HG02973 (cell line): Measurements from ENCODE around the gene USP44.

Source experiments
- ATAC-seq: cut with Tn5 transposase; IDR thresholded peaks from one replicate; pipeline ENCODE4 v1.9.1; 2021; ENCODE audit warnings: moderate library complexity; ENCODE audit not compliant: unreplicated experiment

Gene USP44

DNA sequence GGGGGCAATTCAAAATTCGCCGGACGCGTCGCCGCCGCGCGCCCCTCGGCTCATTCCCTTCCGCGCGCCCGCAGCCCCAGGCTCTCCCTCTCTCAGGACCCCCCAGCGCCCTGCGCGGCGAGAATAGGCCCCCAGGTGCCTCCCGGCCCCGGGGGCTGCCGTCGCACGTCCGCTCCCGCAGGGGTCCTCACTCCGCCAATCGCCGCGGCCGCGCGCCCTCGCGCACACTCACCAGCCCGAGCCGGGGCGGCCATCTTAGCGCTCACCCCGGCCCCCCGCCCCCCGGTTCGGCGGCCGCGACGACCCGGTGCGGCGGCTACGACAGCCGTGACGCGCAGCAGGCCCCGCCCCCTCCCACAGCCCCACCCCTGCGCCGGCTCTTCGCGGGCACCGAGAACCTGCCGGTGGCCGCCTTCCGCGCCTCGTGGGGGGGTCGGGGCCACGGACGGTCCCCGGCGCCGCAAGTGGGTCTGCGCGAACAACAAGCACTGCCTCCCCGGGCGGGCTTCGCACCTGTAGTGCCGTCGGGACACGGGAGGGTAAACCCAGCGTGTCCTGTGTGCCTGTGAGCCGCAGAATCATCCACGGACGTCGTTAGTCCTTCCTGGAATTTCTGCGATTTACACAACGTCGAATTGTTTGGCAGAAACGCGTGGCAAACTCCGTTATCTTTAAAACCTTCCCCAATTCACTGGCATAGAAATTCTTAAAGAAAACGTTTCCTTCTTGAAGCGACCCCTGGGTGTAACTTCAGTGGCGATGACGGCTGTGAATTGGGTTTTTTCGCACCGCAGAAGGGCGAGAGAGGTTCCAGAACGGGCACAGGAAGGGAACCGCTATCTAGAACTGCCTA lies 2.5 kb downstream of the USP44 start:
- no peak for ATAC-seq

DNA sequence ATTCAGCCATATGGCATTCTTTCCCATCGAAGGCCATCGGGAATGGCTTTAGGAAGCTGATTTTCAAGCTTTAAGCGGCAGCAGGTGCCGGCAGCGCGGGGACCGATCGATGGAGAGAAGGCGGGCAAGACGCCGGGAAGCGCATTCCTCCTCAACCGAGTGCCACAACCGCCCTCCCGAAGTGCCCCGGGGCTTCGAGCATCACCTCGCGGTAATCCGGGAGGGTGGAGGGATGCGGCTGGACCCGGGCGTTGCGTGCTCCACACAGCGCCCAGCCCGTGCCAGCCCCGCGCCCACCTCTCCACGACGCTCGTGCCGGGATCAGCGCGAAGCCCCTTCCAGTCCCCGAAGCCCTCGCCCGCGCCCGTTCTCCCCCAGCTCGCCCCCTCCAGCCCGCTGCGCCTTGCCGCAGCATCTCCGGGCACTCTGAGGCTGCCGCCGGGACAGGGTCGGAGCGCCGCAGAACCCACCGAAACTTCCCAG lies 3.2 kb downstream of the USP44 start:
- no peak for ATAC-seq

DNA sequence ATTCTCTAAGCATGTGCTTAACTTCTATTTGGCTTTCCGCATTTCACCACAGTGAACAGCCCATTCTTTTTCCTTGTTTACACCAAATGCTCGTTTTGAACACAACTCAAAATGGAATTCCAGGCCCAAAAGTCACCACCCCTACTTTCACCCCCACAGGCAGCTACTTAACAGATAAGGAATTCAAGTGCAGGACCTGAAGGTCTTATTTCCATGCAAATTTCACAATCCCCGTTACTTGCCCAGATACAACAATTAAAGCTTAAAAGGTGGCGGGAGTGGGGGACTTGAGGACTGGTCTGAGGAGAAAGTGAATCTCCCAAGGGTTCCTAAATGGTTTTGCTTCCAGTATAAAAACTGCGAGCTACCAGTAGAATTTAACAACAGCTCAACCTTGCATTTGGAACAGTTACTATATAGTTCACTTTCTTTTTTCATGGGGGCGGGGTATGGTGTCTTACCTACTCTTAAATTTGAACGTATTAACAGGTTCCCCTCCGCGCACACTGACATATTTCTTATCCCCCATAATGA lies 3.7 kb downstream of the USP44 start:
- ATAC-seq: no peak

DNA sequence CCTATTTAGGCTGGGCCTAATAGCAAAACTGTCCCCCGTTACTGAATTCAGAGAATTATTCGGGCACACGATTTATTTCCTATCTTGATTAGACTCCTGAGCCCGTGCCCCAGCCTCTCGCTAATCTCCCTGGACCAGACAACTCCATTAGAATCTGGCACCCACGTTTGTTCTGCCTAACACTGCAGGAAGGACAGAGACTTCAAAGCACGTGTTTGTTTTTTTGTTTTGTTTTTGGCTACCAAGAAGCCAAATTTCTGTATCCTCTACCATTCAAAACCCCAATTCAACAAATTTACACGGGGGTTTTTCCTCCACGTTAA lies 4.8 kb downstream of the USP44 start:
- no peak for ATAC-seq

DNA sequence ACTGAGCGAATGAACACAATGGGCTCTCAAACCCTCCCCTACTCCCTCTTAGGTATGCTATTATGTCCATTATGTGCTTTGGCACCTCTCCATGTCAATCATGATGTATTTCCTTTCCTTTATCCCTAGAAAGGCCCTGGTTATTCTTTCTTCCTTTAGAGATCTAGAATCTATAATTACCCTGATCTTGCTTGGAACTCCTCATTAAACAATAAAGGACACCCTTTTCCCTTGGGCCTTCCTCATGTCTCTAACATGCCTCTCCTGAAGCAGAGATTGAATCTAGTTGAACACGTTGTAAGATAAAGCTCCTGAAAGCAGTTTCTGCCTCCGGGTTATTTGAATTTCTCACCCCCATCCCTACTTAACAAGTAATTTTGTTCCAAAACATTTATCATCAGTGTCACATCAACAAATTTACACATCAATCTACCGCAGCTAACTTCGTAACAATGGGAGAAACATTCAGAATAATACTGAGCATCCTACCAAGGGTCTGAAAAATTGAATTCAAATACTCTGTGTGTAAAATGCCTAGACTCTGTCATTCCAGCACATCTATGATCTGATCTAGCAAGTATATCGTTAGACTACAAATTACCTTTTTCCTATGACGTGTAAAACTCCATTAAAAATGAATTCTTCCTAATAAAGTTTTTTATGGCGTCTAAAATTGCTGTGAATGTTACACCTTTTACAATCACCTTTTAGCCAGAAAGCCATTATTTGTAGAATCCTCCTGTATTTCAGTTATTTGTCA lies 5.4 kb downstream of the USP44 start:
- no peak for ATAC-seq

DNA sequence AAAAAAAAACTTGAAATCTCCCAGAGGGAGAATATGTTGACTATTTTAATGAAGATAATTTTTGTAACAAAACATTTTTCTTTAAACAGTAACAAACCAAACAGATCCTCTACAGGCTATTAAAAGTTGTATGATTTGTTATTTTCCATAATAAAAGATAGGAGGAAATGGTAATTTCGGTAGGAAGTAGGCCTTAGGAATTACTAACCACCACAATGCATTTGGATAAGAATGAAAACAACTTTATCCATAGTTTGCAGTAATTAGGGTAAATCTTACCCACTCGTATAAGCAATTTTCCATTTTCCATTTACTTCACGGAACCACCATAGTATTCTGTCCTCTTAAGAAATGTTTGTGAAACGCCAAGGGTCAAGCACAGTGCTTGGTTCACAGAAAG lies 6.0 kb downstream of the USP44 start:
- ATAC-seq: no peak

DNA sequence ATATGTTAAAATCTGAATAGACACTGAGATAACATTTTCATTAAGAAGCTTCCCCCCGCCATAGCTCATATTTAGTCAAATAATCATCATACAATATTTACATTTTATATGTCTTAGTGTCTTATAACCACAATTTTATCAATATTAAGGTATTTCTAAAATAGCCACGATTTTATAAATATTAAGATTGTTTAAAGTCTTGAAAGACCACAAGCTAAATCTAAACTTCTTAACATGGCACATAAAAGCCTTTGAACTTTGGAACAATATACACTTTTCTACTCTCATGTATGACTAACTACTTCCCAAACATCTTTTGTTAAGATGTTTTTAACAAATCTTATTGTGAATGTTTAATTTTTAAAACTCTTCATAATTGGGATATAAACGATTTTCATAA lies 6.5 kb downstream of the USP44 start:
- no peak for ATAC-seq

DNA sequence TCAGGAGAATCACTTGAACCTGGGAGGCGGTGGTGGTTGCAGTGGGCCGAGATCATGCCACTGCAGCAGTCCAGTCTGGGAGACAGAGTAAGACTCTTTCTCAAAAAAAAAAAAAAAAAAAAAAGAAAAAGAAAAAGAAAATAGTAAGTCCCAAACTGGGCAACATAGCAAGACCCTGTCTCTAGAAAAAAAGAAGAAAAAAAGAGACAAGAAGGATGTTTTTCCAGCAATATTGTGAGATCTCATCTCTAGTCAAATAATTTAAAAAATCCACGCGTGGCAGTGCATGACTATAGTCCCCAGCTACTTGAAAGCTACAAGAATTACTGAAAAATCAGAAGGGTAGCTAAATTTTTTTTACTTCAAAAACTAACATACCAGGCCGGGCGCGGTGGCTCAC lies 8.0 kb downstream of the USP44 start:
- ATAC-seq: no peak

DNA sequence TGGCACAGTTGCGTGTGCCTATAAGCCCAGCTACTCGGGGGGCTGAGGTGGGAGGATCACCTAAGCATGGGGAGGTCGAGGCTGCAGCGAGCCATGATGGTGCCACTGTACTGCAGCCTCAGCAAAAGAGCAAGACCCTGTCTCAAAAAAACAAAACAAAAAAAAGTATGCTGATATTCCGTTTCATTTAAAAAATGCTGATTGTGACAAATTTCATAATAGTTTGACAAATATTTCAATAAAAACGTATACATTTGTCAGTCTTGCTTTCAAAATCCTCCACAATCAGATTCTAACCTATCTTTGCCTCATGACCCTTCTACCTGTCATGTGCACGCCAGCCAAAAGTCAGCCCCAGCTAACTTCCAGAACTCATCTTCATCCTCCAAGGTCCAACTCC lies 9.8 kb downstream of the USP44 start:
- ATAC-seq: no peak

DNA sequence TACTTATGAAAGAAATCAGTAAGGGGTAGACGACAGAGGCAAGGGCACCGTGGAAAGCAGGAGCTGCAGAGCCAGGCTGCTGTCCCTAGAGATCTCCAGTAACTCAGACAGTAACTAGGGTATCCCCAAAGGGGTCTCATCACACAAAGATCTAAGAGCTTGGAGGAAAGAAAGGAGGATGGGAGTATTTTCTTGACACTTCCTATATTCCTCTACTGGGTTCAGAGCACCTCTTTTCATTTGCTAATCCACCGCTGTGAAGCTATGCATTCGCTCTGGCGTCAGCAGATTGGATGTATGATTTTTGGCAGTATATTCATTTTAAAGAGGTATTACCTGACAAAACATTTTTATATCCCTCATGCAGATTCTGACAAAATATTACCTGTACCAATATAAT lies 12.6 kb downstream of the USP44 start:
- ATAC-seq: no peak

DNA sequence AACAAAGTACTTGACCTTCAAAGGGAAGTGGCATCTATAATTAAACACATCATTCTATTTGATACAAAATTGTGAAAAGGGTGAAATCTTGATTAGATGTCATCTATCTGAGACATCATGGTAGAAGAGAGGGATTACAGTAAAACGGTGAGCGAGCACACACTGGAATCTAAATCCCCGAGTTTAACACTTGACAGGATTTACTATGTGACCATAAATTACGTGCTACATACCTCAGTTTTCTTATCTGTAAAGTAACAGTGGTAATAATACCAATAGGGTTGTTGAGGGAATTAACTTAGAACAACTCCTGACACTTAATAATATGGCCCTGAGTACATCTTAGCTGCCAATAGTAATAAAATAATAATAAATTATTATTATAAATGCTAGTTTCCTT lies 13.3 kb downstream of the USP44 start:
- ATAC-seq: no peak

DNA sequence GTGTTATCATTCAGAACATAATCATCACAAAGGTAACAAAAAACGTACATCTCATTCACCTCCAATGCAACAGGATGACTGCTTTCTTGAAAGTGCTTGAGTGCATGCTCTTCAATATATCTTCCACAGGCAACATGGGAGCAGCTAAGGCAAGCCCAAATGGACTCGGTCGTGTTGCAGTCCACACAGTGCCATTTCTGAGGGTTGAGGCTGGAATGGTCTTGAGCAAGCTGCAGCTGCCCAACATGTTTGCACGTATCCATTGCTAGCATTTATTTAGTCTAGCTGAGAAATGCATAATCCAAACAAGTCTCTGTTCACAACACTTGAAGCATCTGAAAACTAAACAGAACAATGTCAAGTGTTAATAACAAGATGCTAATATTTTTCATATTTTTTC lies 17.3 kb downstream of the USP44 start:
- no peak for ATAC-seq

DNA sequence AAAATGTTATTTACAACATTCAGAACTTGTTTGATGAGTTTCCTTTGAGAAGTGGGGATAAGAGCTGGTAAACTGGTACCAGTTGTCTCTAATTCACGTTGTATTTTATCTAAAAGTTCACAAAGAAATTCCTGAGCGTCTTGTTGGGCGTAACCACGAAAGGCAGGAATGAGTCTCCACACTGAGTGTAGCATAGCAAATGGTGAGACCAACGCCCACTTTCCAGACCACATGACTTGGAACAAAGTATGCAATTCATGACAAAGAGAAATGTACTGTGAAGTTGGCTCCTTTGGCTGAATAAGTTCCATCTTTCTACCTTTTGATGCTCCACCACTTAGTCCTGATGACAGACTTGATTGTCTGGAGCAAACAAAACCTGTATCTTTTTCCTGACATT lies 18.4 kb downstream of the USP44 start:
- ATAC-seq: no peak

DNA sequence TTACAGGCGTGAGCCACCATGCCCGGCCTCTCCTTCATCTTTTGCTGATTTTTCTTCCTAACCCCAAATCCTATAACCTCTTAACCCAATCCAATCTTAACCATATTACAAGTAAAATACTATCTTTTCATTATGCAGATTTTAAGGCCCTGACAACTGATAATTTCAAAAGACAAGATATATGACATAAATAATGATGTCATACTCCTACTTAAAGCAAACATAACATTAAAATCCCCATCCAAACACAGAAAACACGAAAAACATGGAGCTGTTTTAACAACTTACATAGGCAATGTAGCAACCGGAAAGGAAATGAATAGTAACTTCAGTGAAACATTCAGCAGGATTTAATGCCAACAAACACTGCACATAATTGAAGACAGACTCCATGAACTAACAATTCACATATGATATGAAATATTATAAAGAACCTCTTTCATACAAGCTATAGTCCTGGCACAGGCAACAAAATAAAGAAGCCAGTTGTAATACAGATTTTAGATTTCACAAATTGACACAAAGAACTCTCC lies 21.5 kb downstream of the USP44 start:
- ATAC-seq: no peak

DNA sequence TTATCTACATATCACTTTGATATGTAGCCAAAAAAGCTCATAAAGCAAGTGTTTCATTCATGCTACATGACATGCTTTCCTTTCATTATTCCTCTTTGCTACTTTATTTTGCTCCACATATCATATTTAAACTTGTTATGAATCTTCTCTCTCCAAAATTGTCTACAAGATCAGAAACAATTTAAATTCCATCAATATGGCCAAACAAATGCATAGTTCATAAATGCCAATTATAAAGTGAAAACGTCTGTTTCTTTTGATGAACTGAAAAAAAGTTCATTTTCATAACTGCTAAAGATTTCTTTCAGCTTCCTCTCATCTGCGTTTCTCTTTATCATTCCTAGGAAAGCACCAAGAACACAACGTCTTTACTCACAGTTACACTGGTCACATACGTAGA lies 22.8 kb downstream of the USP44 start:
- no peak for ATAC-seq

DNA sequence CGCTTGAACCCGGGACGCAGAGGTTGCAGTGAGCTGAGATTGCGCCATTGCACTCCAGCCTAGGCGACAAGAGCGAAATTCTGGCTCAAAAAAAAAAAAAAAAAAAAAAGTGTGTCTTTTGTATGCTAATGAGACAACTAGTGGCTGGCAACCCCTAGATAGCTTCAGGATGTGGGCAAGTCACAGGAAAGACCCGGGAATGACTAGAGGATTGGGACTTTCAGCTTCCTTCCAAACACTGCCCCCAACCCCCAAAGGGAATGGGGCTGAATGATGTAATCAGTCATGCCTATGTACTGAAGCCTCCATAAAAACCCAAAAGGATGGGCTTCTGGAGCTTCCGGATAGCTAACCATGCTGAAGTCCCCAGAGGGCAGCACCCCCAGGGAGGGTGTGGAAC lies 28.6 kb downstream of the USP44 start:
- ATAC-seq: no peak

DNA sequence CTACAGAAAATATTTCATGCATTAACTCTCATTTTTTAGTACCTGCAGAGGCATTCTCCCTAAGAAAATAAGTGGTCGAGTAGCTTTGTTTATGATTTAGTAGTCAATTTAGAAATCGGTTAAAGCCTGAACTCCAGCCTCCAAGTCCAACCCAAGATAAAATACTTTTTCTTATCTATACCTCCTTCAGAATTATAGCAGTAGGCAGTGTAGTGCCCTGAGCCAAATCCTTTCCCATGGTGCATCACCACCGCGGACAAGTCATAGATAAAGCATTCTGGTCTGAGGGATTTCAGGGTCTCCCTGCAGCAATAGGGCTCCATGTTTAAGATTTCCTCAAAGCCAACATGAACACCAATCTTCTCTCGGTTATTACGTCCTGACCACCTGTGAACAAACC lies 30.5 kb downstream of the USP44 start:
- no peak for ATAC-seq

DNA sequence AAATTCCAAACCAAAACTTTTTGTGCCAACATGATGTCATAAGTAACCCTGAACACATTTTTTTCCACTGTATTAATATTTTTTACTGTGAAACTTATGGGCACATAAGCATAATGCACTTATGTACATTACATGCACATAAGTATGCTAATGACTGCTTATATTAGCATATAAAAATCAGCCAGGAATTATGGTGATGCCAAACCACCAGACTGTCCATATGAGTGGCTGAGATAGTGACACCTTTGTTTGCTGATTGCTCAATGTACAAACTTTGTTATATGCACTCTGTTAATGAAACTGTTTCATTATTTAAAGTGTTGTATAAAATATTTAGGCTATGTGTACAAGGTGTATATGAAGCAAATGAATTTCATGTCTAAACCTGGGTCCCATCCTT lies 32.3 kb downstream of the USP44 start:
- ATAC-seq: no peak

DNA sequence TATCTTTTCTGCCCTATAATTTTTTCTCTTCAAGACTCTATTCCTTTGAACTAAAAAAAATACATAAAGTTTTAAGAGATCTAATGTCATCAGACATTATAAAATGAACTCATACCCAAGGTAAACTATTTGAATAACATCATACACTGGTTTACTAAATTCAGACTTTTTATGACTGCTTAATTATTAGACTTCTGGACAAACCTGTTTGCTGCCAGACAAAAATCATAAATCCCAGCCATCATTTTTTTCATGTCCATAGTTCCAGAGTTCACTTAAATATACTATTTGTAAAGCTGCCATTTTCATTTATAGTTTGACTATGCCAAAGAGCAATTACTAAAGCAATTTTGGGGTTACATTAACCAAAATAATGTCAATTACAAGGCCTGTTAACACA lies 34.0 kb downstream of the USP44 start:
- ATAC-seq: no peak

DNA sequence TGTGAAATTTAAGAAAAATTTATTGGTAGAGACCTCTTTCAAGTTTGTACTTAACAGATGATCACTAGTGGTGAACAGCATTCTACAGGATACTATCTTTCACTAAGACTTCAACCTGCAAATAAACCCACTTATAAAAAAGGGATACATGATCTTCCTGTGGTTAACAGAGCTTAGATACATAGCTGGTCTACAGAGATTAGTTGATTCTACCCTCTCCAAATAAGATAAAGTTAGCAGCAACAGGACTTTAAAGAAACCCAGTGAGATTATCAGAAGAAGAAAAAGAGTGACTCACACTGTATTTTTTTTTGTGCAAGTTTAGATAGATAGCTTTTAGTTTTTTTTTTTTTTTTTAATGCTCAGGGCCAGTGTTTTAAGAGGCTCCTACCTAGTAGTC lies 34.5 kb downstream of the USP44 start:
- no peak for ATAC-seq

DNA sequence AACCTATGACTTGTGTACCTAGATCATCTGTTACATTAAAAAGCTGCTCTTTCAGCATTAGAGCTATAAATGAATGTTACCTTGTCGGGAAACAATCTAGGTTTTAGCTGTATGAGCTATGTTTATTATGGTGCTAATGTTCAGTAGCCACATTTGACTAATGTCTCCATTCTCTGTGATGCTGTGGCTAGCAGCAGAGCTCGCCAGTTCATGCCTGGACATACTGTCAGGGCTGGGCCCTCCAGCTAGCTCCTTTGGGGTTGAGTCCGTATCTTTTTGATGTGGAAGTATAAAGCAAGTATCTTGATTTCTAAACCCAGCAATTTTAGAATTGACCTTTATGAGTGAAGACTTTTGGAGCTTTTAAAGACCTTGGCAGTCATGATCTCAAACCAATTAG lies 36.1 kb downstream of the USP44 start:
- ATAC-seq: no peak

DNA sequence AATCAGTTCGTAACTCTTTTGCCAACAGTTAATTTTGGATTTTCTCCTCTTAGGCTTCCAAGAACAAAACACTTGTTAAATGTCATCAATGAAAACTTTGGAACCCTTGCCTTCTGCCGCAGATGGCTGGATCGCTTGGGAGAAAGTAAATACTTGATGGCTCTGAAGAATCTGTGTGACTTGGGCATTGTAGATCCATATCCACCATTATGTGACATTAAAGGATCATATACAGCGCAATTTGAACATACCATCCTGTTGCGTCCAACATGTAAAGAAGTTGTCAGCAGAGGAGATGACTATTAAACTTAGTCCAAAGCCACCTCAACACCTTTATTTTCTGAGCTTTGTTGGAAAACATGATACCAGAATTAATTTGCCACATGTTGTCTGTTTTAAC lies 37.7 kb downstream of the USP44 start:
- ATAC-seq: no peak
